Panc1 (cell line): Measurements from ENCODE around the gene GAB1. TPM values are rescaled to one million over a fixed set of nuclear protein-coding genes. Genes with fewer than 3 reads are reported as not detected.

ENCODE experiments used
- ATAC-seq: fragments of 200-7000 bp; cut with Tn5 transposase; 2 replicates; pipeline ENCODE4 v1.9.1; 2020; ENCODE audit warnings: mild to moderate bottlenecking, moderate library complexity
- BruUV-seq: library from RNA; stranded (reverse); fragments of 400-500 nt; replicated peaks from 2 replicates; lab custom pipeline; 2021; lab: Mats Ljungman, UMichigan
- CTCF ChIA-PET: fragments of 300-600 bp; sonication (Branson Sonifier 250); formaldehyde crosslinking; loops from one replicate; lab custom pipeline; 2022; ENCODE audit warnings: antibody characterized with exemption; lab: Charles Lee
- POLR2A ChIA-PET: fragments of 300-600 bp; sonication (Branson Sonifier 250); formaldehyde crosslinking; loops from one replicate; lab custom pipeline; 2022; ENCODE audit warnings: antibody characterized with exemption; lab: Charles Lee
- DNase-seq: peaks from one replicate; pipeline ENCODE4 v3.0.0-alpha.2; 2010; ENCODE audit warnings: low read depth, low spot score
- H3K27ac ChIP-seq: 2 replicates; pipeline ENCODE4 v1.5.1; 2011; ENCODE audit warnings: mild to moderate bottlenecking, low read length, inconsistent platforms
- H3K27me3 ChIP-seq: fragments of 200-500 bp; sonication (Bioruptor generic); 2 replicates; pipeline ENCODE4 v1.6.0; 2014; ENCODE audit warnings: low read length, inconsistent platforms; ENCODE audit not compliant: control insufficient read depth, insufficient read depth
- H3K36me3 ChIP-seq: fragments of 200-500 bp; sonication (Bioruptor generic); 2 replicates; pipeline ENCODE4 v1.5.1; 2014; ENCODE audit warnings: inconsistent platforms, mild to moderate bottlenecking, low read length, moderate library complexity; ENCODE audit not compliant: control insufficient read depth, insufficient read depth
- H3K4me1 ChIP-seq: 2 replicates; pipeline ENCODE4 v1.5.1; 2011; ENCODE audit warnings: inconsistent platforms, mild to moderate bottlenecking, low read length, moderate library complexity; ENCODE audit not compliant: control insufficient read depth, insufficient read depth
- H3K4me3 ChIP-seq, 2 experiments: 2 replicates each; pipeline ENCODE4 v1.5.1; 2011 to 2012; ENCODE audit warnings: low read depth in 2 of 2, low read length in 2 of 2, mild to moderate bottlenecking in 2 of 2, inconsistent platforms in 1 of 2, moderate library complexity in 1 of 2
- H3K9me3 ChIP-seq: fragments of 200-500 bp; sonication (Bioruptor generic); 2 replicates; pipeline ENCODE4 v1.5.1; 2014; ENCODE audit warnings: low read depth, mild to moderate bottlenecking, inconsistent platforms, low read length, moderate library complexity; ENCODE audit not compliant: control insufficient read depth, insufficient read depth
- POLR2AphosphoS5 ChIP-seq: IDR thresholded peaks from 2 replicates; pipeline ENCODE4 v1.6.1; 2012; ENCODE audit warnings: mild to moderate bottlenecking, low read depth, low read length, moderate library complexity
- SIN3A ChIP-seq: IDR thresholded peaks from 2 replicates; pipeline ENCODE4 v1.6.1; 2012; ENCODE audit warnings: low read depth, mild to moderate bottlenecking, low read length, moderate library complexity, borderline replicate concordance; ENCODE audit not compliant: insufficient read depth
- TCF7L2 ChIP-seq: IDR thresholded peaks from 2 replicates; pipeline ENCODE4 v1.6.1; 2011; ENCODE audit warnings: mild to moderate bottlenecking, low read depth, low read length, inconsistent platforms
- in situ Hi-C: cut with HindIII; loops from 2 replicates; pipeline ENCODE4 v1.10.0; 2016; ENCODE audit warnings: low sequenced_read_pairs, low pct_unique_long_range_greater_than_20kb
- intact Hi-C: fragments of 100-400 bp; cut with micrococcal nuclease; formaldehyde crosslinking; loops from one replicate; pipeline ENCODE4 v1.10.0; 2022; ENCODE audit not compliant: unreplicated experiment
- total RNA-seq: library from RNA; stranded (reverse); gene quantifications from one replicate; pipeline ENCODE4 v1.2.1, GENCODE V29; 2021; ENCODE audit not compliant: unreplicated experiment
- TF ChIP-seq, protein P1 (sequence below): fragments of 450-650 bp; IDR thresholded peaks from 2 replicates; pipeline ENCODE4 v1.5.1; 2017; ENCODE audit warnings: mild to moderate bottlenecking
- TF ChIP-seq, protein P2 (sequence below), 2 experiments: IDR thresholded peaks; 2 replicates each; pipeline ENCODE4 v1.6.1; 2011 to 2012; ENCODE audit warnings: low read depth in 2 of 2, control low read depth in 1 of 2, low read length in 1 of 2, mild to moderate bottlenecking in 1 of 2, moderate library complexity in 1 of 2; ENCODE audit not compliant: insufficient read depth in 1 of 2

The GAB1 gene
- total RNA-seq, 1 experiment from 2014 or later = 2.8 TPM

- TF ChIP-seq POLR2AphosphoS5 = no peak
- TF ChIP-seq, protein P1, sequence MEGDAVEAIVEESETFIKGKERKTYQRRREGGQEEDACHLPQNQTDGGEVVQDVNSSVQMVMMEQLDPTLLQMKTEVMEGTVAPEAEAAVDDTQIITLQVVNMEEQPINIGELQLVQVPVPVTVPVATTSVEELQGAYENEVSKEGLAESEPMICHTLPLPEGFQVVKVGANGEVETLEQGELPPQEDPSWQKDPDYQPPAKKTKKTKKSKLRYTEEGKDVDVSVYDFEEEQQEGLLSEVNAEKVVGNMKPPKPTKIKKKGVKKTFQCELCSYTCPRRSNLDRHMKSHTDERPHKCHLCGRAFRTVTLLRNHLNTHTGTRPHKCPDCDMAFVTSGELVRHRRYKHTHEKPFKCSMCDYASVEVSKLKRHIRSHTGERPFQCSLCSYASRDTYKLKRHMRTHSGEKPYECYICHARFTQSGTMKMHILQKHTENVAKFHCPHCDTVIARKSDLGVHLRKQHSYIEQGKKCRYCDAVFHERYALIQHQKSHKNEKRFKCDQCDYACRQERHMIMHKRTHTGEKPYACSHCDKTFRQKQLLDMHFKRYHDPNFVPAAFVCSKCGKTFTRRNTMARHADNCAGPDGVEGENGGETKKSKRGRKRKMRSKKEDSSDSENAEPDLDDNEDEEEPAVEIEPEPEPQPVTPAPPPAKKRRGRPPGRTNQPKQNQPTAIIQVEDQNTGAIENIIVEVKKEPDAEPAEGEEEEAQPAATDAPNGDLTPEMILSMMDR = no peak
- TF ChIP-seq TCF7L2 = no peak
- TF ChIP-seq SIN3A = no peak
- TF ChIP-seq, protein P2, sequence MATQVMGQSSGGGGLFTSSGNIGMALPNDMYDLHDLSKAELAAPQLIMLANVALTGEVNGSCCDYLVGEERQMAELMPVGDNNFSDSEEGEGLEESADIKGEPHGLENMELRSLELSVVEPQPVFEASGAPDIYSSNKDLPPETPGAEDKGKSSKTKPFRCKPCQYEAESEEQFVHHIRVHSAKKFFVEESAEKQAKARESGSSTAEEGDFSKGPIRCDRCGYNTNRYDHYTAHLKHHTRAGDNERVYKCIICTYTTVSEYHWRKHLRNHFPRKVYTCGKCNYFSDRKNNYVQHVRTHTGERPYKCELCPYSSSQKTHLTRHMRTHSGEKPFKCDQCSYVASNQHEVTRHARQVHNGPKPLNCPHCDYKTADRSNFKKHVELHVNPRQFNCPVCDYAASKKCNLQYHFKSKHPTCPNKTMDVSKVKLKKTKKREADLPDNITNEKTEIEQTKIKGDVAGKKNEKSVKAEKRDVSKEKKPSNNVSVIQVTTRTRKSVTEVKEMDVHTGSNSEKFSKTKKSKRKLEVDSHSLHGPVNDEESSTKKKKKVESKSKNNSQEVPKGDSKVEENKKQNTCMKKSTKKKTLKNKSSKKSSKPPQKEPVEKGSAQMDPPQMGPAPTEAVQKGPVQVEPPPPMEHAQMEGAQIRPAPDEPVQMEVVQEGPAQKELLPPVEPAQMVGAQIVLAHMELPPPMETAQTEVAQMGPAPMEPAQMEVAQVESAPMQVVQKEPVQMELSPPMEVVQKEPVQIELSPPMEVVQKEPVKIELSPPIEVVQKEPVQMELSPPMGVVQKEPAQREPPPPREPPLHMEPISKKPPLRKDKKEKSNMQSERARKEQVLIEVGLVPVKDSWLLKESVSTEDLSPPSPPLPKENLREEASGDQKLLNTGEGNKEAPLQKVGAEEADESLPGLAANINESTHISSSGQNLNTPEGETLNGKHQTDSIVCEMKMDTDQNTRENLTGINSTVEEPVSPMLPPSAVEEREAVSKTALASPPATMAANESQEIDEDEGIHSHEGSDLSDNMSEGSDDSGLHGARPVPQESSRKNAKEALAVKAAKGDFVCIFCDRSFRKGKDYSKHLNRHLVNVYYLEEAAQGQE (IDR thresholded peaks at IDR 0.05; ENCODE audit: insufficient read depth in 1 of 2, low read depth in 2 of 2, low read length in 1 of 2) = no peak
- Histone ChIP-seq H3K9me3 (no peaks in the 10 kb centered on the region), H3K4me3 (no peak overlapping the region), H3K4me1 (no peaks in the 10 kb centered on the region), H3K27me3 (no peaks in the 10 kb centered on the region), H3K36me3 (no peaks in the 10 kb centered on the region), H3K27ac (no peak overlapping the region)
- ChIA-PET POLR2A (no interaction called here), CTCF (no interaction called here)
- no TSS peak for BruUV-seq
- in situ Hi-C loops (no loop called here), intact Hi-C loops (no loop called here)
- DNase-seq (no peak), ATAC-seq (no peak)
Observed at GRCh38 chr4:143345356-143345755, 8.7 kb downstream of the GAB1 start.

- ATAC-seq (no peak), DNase-seq (no peak)
- ChIA-PET CTCF (no interaction called here), POLR2A (no interaction called here)
- Histone ChIP-seq H3K4me3 (no peak overlapping the region), H3K4me1 (no peaks in the 10 kb centered on the region), H3K27ac (no peak overlapping the region), H3K9me3 (no peaks in the 10 kb centered on the region), H3K36me3 (no peaks in the 10 kb centered on the region), H3K27me3 (no peaks in the 10 kb centered on the region)
- no TSS peak for BruUV-seq
- TF ChIP-seq, protein P1 = no peak
- TF ChIP-seq TCF7L2 (no peak), POLR2AphosphoS5 (no peak), SIN3A (no peak)
- TF ChIP-seq, protein P2 (IDR thresholded peaks at IDR 0.05; ENCODE audit: insufficient read depth in 1 of 2, low read depth in 2 of 2, low read length in 1 of 2) = no peak
- intact Hi-C loops (no loop called here), in situ Hi-C loops (no loop called here)
Observed at GRCh38 chr4:143346206-143346605, 9.5 kb downstream of the GAB1 start.
